Activated naive CD4-positive, alpha-beta T cell treated with anti-CD3 and anti-CD28 coated beads, Interleukin-2, amount 10 ng/mL, durations not matched to agents 7 days and 5 days (primary cell): ENCODE results near the gene MS4A10.
"Not testable (repeated sequence)": the region's sequence is repeated elsewhere in the genome, so short reads cannot be mapped to it uniquely, and the experiment has no call there.

ENCODE experiments used
- CTCF ChIA-PET: fragments of 350-600 bp; sonication (Branson Sonifier 250); formaldehyde crosslinking; loops from one replicate; lab custom pipeline; 2021; ENCODE audit warnings: antibody characterized with exemption; lab: Charles Lee
- DNase-seq: peaks from one replicate; pipeline ENCODE4 v3.0.0-alpha.2; 2020
- H3K27ac Mint-ChIP-seq: one replicate; pipeline ENCODE4 v1.8.0; 2021; ENCODE audit warnings: mild to moderate bottlenecking, moderate library complexity, mixed read lengths
- H3K27me3 Mint-ChIP-seq: one replicate; pipeline ENCODE4 v1.8.0; 2021; ENCODE audit warnings: mild to moderate bottlenecking, mixed read lengths
- H3K36me3 Mint-ChIP-seq: one replicate; pipeline ENCODE4 v1.8.0; 2021; ENCODE audit warnings: mixed read lengths
- H3K4me1 Mint-ChIP-seq: one replicate; pipeline ENCODE4 v1.8.0; 2021; ENCODE audit warnings: mixed read lengths
- H3K4me3 Mint-ChIP-seq: one replicate; pipeline ENCODE4 v1.8.0; 2021; ENCODE audit warnings: mild to moderate bottlenecking, moderate library complexity, mixed read lengths
- H3K9me3 Mint-ChIP-seq: one replicate; pipeline ENCODE4 v1.8.0; 2021; ENCODE audit warnings: mixed read lengths

MS4A10 gene

GRCh38 chr11:60758671-60759070 lies 26.5 kb upstream of the MS4A10 start:
- H3K9me3 Mint-ChIP-seq, H3K27ac Mint-ChIP-seq, H3K36me3 Mint-ChIP-seq, DNase-seq, H3K4me3 Mint-ChIP-seq, H3K4me1 Mint-ChIP-seq: not testable (repeated sequence)
- peaks cover 30% of the 10 kb centered on the region for H3K27me3 Mint-ChIP-seq
- CTCF ChIA-PET = interaction anchor here (1.1 kb wide), 1 partner anchor 8 kb away, joined by 3 read pairs; no protein-coding TSS in a partner anchor

- CTCF ChIA-PET, H3K27ac Mint-ChIP-seq, H3K9me3 Mint-ChIP-seq, DNase-seq, H3K36me3 Mint-ChIP-seq, H3K4me1 Mint-ChIP-seq, H3K4me3 Mint-ChIP-seq: not testable (repeated sequence)
- H3K27me3 Mint-ChIP-seq = peaks cover 36% of the 10 kb centered on the region
Observed at GRCh38 chr11:60759438-60760225, 25.5 kb upstream of the MS4A10 start.

- H3K9me3 Mint-ChIP-seq = no peaks in the 10 kb centered on the region
- CTCF ChIA-PET = interaction anchor here (2.0 kb wide), 1 partner anchor 14 kb away, joined by 16 read pairs; no protein-coding TSS in a partner anchor
- no peaks in the 10 kb centered on the region for H3K4me1 Mint-ChIP-seq
- DNase-seq = no peak
- H3K36me3 Mint-ChIP-seq = no peaks in the 10 kb centered on the region
- peaks cover 40% of the 10 kb centered on the region for H3K27me3 Mint-ChIP-seq
- H3K4me3 Mint-ChIP-seq = no peak overlapping the region
- H3K27ac Mint-ChIP-seq = no peak overlapping the region
Observed at GRCh38 chr11:60761436-60762190, 23.5 kb upstream of the MS4A10 start.

- Mint-ChIP-seq H3K4me3 (no peak overlapping the region), H3K4me1 (no peaks in the 10 kb centered on the region), H3K9me3 (no peaks in the 10 kb centered on the region), H3K36me3 (no peaks in the 10 kb centered on the region), H3K27me3 (peaks cover 34% of the 10 kb centered on the region), H3K27ac (no peak overlapping the region)
- CTCF ChIA-PET = interaction anchor here (1.0 to 2.0 kb wide), 8 partner anchors 9 to 125 kb away, joined by 3 to 16 read pairs (median 4); no protein-coding TSS in a partner anchor
- DNase-seq = no peak
Observed at GRCh38 chr11:60762851-60763691, 22.1 kb upstream of the MS4A10 start.

- H3K9me3 Mint-ChIP-seq = no peaks in the 10 kb centered on the region
- peaks cover 35% of the 10 kb centered on the region for H3K27me3 Mint-ChIP-seq
- no peak for DNase-seq
- no peak overlapping the region for H3K4me3 Mint-ChIP-seq
- no peak overlapping the region for H3K27ac Mint-ChIP-seq
- H3K36me3 Mint-ChIP-seq = no peaks in the 10 kb centered on the region
- no peaks in the 10 kb centered on the region for H3K4me1 Mint-ChIP-seq
- CTCF ChIA-PET = interaction anchor here (0.6 to 2.4 kb wide), 10 partner anchors 10 to 124 kb away, joined by 3 to 16 read pairs (median 4); no protein-coding TSS in a partner anchor
Observed at GRCh38 chr11:60763692-60764369, 21.3 kb upstream of the MS4A10 start.

- peaks cover 28% of the 10 kb centered on the region for H3K27me3 Mint-ChIP-seq
- no peak overlapping the region for H3K4me3 Mint-ChIP-seq
- no peaks in the 10 kb centered on the region for H3K36me3 Mint-ChIP-seq
- H3K4me1 Mint-ChIP-seq = no peaks in the 10 kb centered on the region
- H3K9me3 Mint-ChIP-seq = no peaks in the 10 kb centered on the region
- no peak overlapping the region for H3K27ac Mint-ChIP-seq
- CTCF ChIA-PET = interaction anchor here (0.6 to 2.4 kb wide), 10 partner anchors 10 to 235 kb away, joined by 3 to 14 read pairs (median 3); no protein-coding TSS in a partner anchor
- no peak for DNase-seq
Observed at GRCh38 chr11:60764879-60765278, 20.3 kb upstream of the MS4A10 start.

GRCh38 chr11:60765355-60765754 lies 19.8 kb upstream of the MS4A10 start:
- Mint-ChIP-seq H3K4me3 (no peak overlapping the region), H3K36me3 (no peaks in the 10 kb centered on the region), H3K27me3 (peaks cover 24% of the 10 kb centered on the region), H3K4me1 (no peaks in the 10 kb centered on the region), H3K27ac (no peak overlapping the region), H3K9me3 (no peaks in the 10 kb centered on the region)
- CTCF ChIA-PET = interaction anchor here (0.6 to 2.4 kb wide), 10 partner anchors 10 to 410 kb away, joined by 3 to 14 read pairs (median 3); no protein-coding TSS in a partner anchor
- no peak for DNase-seq

- no peaks in the 10 kb centered on the region for H3K4me1 Mint-ChIP-seq
- no peaks in the 10 kb centered on the region for H3K9me3 Mint-ChIP-seq
- no peak for DNase-seq
- H3K36me3 Mint-ChIP-seq = no peaks in the 10 kb centered on the region
- peaks cover 24% of the 10 kb centered on the region for H3K27me3 Mint-ChIP-seq
- H3K4me3 Mint-ChIP-seq = no peak overlapping the region
- H3K27ac Mint-ChIP-seq = no peak overlapping the region
- CTCF ChIA-PET = interaction anchor here (1.0 kb wide), 1 partner anchor 8 kb away, joined by 3 read pairs; no protein-coding TSS in a partner anchor
Observed at GRCh38 chr11:60766547-60766946, 18.6 kb upstream of the MS4A10 start.

GRCh38 chr11:60767388-60767811 lies 17.7 kb upstream of the MS4A10 start:
- CTCF ChIA-PET = interaction anchor here (1.0 to 2.7 kb wide), 2 partner anchors 9 to 11 kb away, joined by 3 to 9 read pairs; no protein-coding TSS in a partner anchor
- Mint-ChIP-seq H3K36me3 (no peaks in the 10 kb centered on the region), H3K27me3 (peaks cover 24% of the 10 kb centered on the region), H3K4me3 (no peak overlapping the region), H3K27ac (no peak overlapping the region), H3K9me3 (no peaks in the 10 kb centered on the region), H3K4me1 (no peaks in the 10 kb centered on the region)
- DNase-seq = peak; percentile 37

- Mint-ChIP-seq H3K36me3 (no peaks in the 10 kb centered on the region), H3K4me1 (no peaks in the 10 kb centered on the region), H3K27ac (no peak overlapping the region), H3K27me3 (peaks cover 30% of the 10 kb centered on the region), H3K9me3 (no peaks in the 10 kb centered on the region), H3K4me3 (no peak overlapping the region)
- no peak for DNase-seq
- CTCF ChIA-PET = interaction anchor here (1.0 to 2.7 kb wide), 2 partner anchors 10 to 22 kb away, joined by 3 to 9 read pairs; no protein-coding TSS in a partner anchor
Observed at GRCh38 chr11:60768202-60768601, 16.9 kb upstream of the MS4A10 start.

GRCh38 chr11:60769273-60769672 lies 15.9 kb upstream of the MS4A10 start:
- no peaks in the 10 kb centered on the region for H3K9me3 Mint-ChIP-seq
- peaks cover 25% of the 10 kb centered on the region for H3K27me3 Mint-ChIP-seq
- H3K4me3 Mint-ChIP-seq = no peak overlapping the region
- CTCF ChIA-PET = interaction anchor here (1.0 to 2.7 kb wide), 2 partner anchors 9 to 21 kb away, joined by 3 to 9 read pairs; no protein-coding TSS in a partner anchor
- no peaks in the 10 kb centered on the region for H3K36me3 Mint-ChIP-seq
- DNase-seq = no peak
- no peaks in the 10 kb centered on the region for H3K4me1 Mint-ChIP-seq
- H3K27ac Mint-ChIP-seq = no peak overlapping the region

- Mint-ChIP-seq H3K9me3 (no peaks in the 10 kb centered on the region), H3K27ac (no peak overlapping the region), H3K27me3 (peaks cover 28% of the 10 kb centered on the region), H3K4me1 (no peaks in the 10 kb centered on the region), H3K36me3 (no peaks in the 10 kb centered on the region), H3K4me3 (no peak overlapping the region)
- no peak for DNase-seq
- CTCF ChIA-PET = no interaction called here
Observed at GRCh38 chr11:60769811-60770210, 15.3 kb upstream of the MS4A10 start.

GRCh38 chr11:60771146-60771545 lies 14.0 kb upstream of the MS4A10 start:
- Mint-ChIP-seq H3K4me3 (no peak overlapping the region), H3K27ac (no peak overlapping the region)
- CTCF ChIA-PET = interaction anchor here (2.6 kb wide), 1 partner anchor 116 kb away, joined by 7 read pairs; no protein-coding TSS in a partner anchor

More at GRCh38 chr11:60771146-60771545, 14.0 kb upstream of the MS4A10 start:
- Mint-ChIP-seq H3K27me3 (peaks cover 33% of the 10 kb centered on the region), H3K9me3 (no peaks in the 10 kb centered on the region), H3K36me3 (no peaks in the 10 kb centered on the region), H3K4me1 (peaks cover 7% of the 10 kb centered on the region)
- DNase-seq = no peak
